ENCODE data around the gene CAV3.

GRCh38 chr3:8709801-8710507 lies 23.6 kb upstream of the CAV3 start:
- no peak for TF ChIP-seq CTCF (IDR thresholded peaks at IDR 0.05)
- TF ChIP-seq POLR2A (IDR thresholded peaks at IDR 0.05) = no peak
- no peak for TF ChIP-seq EP300 (IDR thresholded peaks at IDR 0.05)
- TF ChIP-seq POLR2AphosphoS5 (IDR thresholded peaks at IDR 0.05) = no peak
